C4-2B (cell line): ENCODE results near the gene TFDP1.

Experiments
- ZFX ChIP-seq: fragments of 450-650 bp; IDR thresholded peaks from 2 replicates; pipeline ENCODE4 v1.6.1; 2017
- TF ChIP-seq, protein P1 (sequence below): fragments of 450-650 bp; conservative IDR thresholded peaks from 2 replicates; pipeline ENCODE4 v1.5.1; 2017; ENCODE audit warnings: mild to moderate bottlenecking

GRCh38 chr13:113548778-113549621 is 35.6 kb upstream of the TFDP1 start:
- TF ChIP-seq, protein P1, sequence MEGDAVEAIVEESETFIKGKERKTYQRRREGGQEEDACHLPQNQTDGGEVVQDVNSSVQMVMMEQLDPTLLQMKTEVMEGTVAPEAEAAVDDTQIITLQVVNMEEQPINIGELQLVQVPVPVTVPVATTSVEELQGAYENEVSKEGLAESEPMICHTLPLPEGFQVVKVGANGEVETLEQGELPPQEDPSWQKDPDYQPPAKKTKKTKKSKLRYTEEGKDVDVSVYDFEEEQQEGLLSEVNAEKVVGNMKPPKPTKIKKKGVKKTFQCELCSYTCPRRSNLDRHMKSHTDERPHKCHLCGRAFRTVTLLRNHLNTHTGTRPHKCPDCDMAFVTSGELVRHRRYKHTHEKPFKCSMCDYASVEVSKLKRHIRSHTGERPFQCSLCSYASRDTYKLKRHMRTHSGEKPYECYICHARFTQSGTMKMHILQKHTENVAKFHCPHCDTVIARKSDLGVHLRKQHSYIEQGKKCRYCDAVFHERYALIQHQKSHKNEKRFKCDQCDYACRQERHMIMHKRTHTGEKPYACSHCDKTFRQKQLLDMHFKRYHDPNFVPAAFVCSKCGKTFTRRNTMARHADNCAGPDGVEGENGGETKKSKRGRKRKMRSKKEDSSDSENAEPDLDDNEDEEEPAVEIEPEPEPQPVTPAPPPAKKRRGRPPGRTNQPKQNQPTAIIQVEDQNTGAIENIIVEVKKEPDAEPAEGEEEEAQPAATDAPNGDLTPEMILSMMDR: no peak
- no peak for TF ChIP-seq ZFX
